GM12864 (cell line): ENCODE measurements around the gene FAM174B.

Experiments used
- DNase-seq: peaks from one replicate; pipeline ENCODE4 v3.0.0-alpha.2; 2011; ENCODE audit warnings: low read depth
- H3K4me3 ChIP-seq: 2 replicates; pipeline ENCODE4 v1.5.1; 2011; ENCODE audit warnings: mild to moderate bottlenecking, low read depth, low read length, control low read depth
- CTCF ChIP-seq: IDR thresholded peaks from 2 replicates; pipeline ENCODE4 v1.5.1; 2011; ENCODE audit warnings: low read depth, mild to moderate bottlenecking, moderate library complexity, low read length, control low read depth, inconsistent platforms; ENCODE audit errors: missing control alignments

FAM174B gene

GRCh38 chr15:92602267-92602593 is 53.3 kb downstream of the FAM174B start:
- TF ChIP-seq CTCF, result no peak
- no peak overlapping the region for H3K4me3 ChIP-seq
- no peak for DNase-seq

- no peak for TF ChIP-seq CTCF
- no peak for DNase-seq
- H3K4me3 ChIP-seq, result no peak overlapping the region
Observed at GRCh38 chr15:92601592-92602266, 53.8 kb downstream of the FAM174B start.

GRCh38 chr15:92600856-92601255 is 54.7 kb downstream of the FAM174B start:
- DNase-seq, result no peak
- no peak for TF ChIP-seq CTCF
- no peak overlapping the region for H3K4me3 ChIP-seq

GRCh38 chr15:92599394-92599970 is 56.1 kb downstream of the FAM174B start:
- DNase-seq, result no peak
- H3K4me3 ChIP-seq, result no peak overlapping the region
- TF ChIP-seq CTCF, result no peak

GRCh38 chr15:92597548-92597947 is 58.0 kb downstream of the FAM174B start:
- no peak overlapping the region for H3K4me3 ChIP-seq
- DNase-seq, result no peak
- TF ChIP-seq CTCF, result no peak

- H3K4me3 ChIP-seq, result no peak overlapping the region
- no peak for TF ChIP-seq CTCF
- DNase-seq, result no peak
Observed at GRCh38 chr15:92596623-92597022, 59.0 kb downstream of the FAM174B start.
